Measurements from ENCODE around the gene TYROBP. TPM values are rescaled to one million over a fixed set of nuclear protein-coding genes. Genes with fewer than 3 reads are reported as not detected.

TYROBP gene
- total RNA-seq, 1 experiment from 2014 or later, result not detected

- DNase-seq (ENCODE audit: low read depth, low spot score) (no peak), ATAC-seq (no peak)
- CTCF ChIA-PET, result no interaction called here
- Histone ChIP-seq H3K4me3 (ENCODE audit: low read depth in 2 of 2, low read length in 2 of 2) (peak overlapping the region; percentile 67 to 71), H3K36me3 (ENCODE audit: control insufficient read depth, insufficient read depth, low read length) (no peaks in the 10 kb centered on the region), H3K9me3 (ENCODE audit: control insufficient read depth, insufficient read depth, low read depth, low read length) (no peaks in the 10 kb centered on the region), H3K27me3 (ENCODE audit: control insufficient read depth, insufficient read depth, low read length) (no peaks in the 10 kb centered on the region), H3K4me1 (ENCODE audit: control insufficient read depth, insufficient read depth, low read length) (peaks cover 18% of the 10 kb centered on the region), H3K27ac (ENCODE audit: low read length) (peak overlapping the region; percentile 82)
- BruUV-seq (replicated peaks), result TSS peak; percentile 84
- TF ChIP-seq, protein P1, sequence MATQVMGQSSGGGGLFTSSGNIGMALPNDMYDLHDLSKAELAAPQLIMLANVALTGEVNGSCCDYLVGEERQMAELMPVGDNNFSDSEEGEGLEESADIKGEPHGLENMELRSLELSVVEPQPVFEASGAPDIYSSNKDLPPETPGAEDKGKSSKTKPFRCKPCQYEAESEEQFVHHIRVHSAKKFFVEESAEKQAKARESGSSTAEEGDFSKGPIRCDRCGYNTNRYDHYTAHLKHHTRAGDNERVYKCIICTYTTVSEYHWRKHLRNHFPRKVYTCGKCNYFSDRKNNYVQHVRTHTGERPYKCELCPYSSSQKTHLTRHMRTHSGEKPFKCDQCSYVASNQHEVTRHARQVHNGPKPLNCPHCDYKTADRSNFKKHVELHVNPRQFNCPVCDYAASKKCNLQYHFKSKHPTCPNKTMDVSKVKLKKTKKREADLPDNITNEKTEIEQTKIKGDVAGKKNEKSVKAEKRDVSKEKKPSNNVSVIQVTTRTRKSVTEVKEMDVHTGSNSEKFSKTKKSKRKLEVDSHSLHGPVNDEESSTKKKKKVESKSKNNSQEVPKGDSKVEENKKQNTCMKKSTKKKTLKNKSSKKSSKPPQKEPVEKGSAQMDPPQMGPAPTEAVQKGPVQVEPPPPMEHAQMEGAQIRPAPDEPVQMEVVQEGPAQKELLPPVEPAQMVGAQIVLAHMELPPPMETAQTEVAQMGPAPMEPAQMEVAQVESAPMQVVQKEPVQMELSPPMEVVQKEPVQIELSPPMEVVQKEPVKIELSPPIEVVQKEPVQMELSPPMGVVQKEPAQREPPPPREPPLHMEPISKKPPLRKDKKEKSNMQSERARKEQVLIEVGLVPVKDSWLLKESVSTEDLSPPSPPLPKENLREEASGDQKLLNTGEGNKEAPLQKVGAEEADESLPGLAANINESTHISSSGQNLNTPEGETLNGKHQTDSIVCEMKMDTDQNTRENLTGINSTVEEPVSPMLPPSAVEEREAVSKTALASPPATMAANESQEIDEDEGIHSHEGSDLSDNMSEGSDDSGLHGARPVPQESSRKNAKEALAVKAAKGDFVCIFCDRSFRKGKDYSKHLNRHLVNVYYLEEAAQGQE (IDR thresholded peaks at IDR 0.05; ENCODE audit: insufficient read depth in 1 of 2, low read depth in 2 of 2, low read length in 1 of 2), result no peak
- TF ChIP-seq CTCF (IDR thresholded peaks at IDR 0.05) (no peak), SIN3A (IDR thresholded peaks at IDR 0.05; ENCODE audit: borderline replicate concordance, insufficient read depth, low read depth, low read length) (no peak), POLR2AphosphoS5 (IDR thresholded peaks at IDR 0.05; ENCODE audit: low read depth, low read length) (no peak), TCF7L2 (IDR thresholded peaks at IDR 0.05; ENCODE audit: low read depth, low read length) (no peak)
- POLR2A ChIA-PET, result no interaction called here
- in situ Hi-C loops (cut with HindIII; ENCODE audit: low pct_unique_long_range_greater_than_20kb, low sequenced_read_pairs), result no loop called here
- intact Hi-C loops (cut with micrococcal nuclease; ENCODE audit: unreplicated experiment), result no loop called here
Observed at GRCh38 chr19:35936738-35937268, 28.7 kb upstream of the TYROBP start.

- in situ Hi-C loops (cut with HindIII; ENCODE audit: low pct_unique_long_range_greater_than_20kb, low sequenced_read_pairs), result no loop called here
- DNase-seq (ENCODE audit: low read depth, low spot score) (no peak), ATAC-seq (peak; percentile 73)
- ChIA-PET CTCF (no interaction called here), POLR2A (no interaction called here)
- no TSS peak for BruUV-seq (replicated peaks)
- H3K36me3 ChIP-seq (ENCODE audit: control insufficient read depth, insufficient read depth, low read length), result no peaks in the 10 kb centered on the region
- TF ChIP-seq, protein P1 (IDR thresholded peaks at IDR 0.05; ENCODE audit: insufficient read depth in 1 of 2, low read depth in 2 of 2, low read length in 1 of 2), result no peak
- TF ChIP-seq SIN3A (IDR thresholded peaks at IDR 0.05; ENCODE audit: borderline replicate concordance, insufficient read depth, low read depth, low read length) (no peak), TCF7L2 (IDR thresholded peaks at IDR 0.05; ENCODE audit: low read depth, low read length) (no peak), POLR2AphosphoS5 (IDR thresholded peaks at IDR 0.05; ENCODE audit: low read depth, low read length) (no peak), CTCF (IDR thresholded peaks at IDR 0.05) (no peak)
- no peaks in the 10 kb centered on the region for H3K9me3 ChIP-seq (ENCODE audit: control insufficient read depth, insufficient read depth, low read depth, low read length)
- no peaks in the 10 kb centered on the region for H3K27me3 ChIP-seq (ENCODE audit: control insufficient read depth, insufficient read depth, low read length)
- H3K4me1 ChIP-seq (ENCODE audit: control insufficient read depth, insufficient read depth, low read length), result peaks cover 18% of the 10 kb centered on the region
- intact Hi-C loops (cut with micrococcal nuclease; ENCODE audit: unreplicated experiment), result no loop called here
- peak within 1 kb of the TSS; percentile 82 for H3K27ac ChIP-seq (ENCODE audit: low read length)
- H3K4me3 ChIP-seq (ENCODE audit: low read depth in 2 of 2, low read length in 2 of 2), result peak within 1 kb of the TSS; percentile 67 to 71
Observed at GRCh38 chr19:35935911-35936737, 28.0 kb upstream of the TYROBP start, which contains the start of gene LRFN3. LRFN3 (plus strand) TSS chr19:35936374; CDS start chr19:35939426, 3,052 bp downstream.
